Sigmoid colon (tissue), 4 donors: Measurements from ENCODE around the gene ST8SIA1.

Experiments
- POLR2A ChIP-seq, 2 donors: fragments of 450-650 bp; IDR thresholded peaks; one replicate each; pipeline ENCODE4 v1.6.1; 2016; ENCODE audit warnings: antibody characterized with exemption in 2 of 2, mild to moderate bottlenecking in 2 of 2, moderate library complexity in 2 of 2
- POLR2AphosphoS5 ChIP-seq, 4 donors: sonication (generic); formaldehyde crosslinking; IDR thresholded peaks; one replicate each; pipeline ENCODE4 v1.6.1; 2017; ENCODE audit warnings: antibody characterized with exemption in 4 of 4
- TF ChIP-seq, protein P1 (sequence below), 4 experiments: fragments of 450-650 bp in 3 of 4; fragments of 200-600 bp in 1 of 4; IDR thresholded peaks; one replicate each; pipeline ENCODE4 v1.5.1; 2016 to 2019; ENCODE audit warnings: antibody characterized with exemption in 4 of 4, mild to moderate bottlenecking in 3 of 4, moderate library complexity in 2 of 4

- TF ChIP-seq, protein P1, sequence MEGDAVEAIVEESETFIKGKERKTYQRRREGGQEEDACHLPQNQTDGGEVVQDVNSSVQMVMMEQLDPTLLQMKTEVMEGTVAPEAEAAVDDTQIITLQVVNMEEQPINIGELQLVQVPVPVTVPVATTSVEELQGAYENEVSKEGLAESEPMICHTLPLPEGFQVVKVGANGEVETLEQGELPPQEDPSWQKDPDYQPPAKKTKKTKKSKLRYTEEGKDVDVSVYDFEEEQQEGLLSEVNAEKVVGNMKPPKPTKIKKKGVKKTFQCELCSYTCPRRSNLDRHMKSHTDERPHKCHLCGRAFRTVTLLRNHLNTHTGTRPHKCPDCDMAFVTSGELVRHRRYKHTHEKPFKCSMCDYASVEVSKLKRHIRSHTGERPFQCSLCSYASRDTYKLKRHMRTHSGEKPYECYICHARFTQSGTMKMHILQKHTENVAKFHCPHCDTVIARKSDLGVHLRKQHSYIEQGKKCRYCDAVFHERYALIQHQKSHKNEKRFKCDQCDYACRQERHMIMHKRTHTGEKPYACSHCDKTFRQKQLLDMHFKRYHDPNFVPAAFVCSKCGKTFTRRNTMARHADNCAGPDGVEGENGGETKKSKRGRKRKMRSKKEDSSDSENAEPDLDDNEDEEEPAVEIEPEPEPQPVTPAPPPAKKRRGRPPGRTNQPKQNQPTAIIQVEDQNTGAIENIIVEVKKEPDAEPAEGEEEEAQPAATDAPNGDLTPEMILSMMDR (IDR thresholded peaks at IDR 0.05): no peak
- TF ChIP-seq POLR2A (IDR thresholded peaks at IDR 0.05) (no peak), POLR2AphosphoS5 (IDR thresholded peaks at IDR 0.05) (no peak)
These were observed 23.8 kb downstream of the ST8SIA1 start for GRCh38 chr12:22310709-22311108.
